Central memory CD8-positive, alpha-beta T cell (primary cell): Measurements from ENCODE around the gene GOLGA3.
"Not testable (repeated sequence)": the region's sequence is repeated elsewhere in the genome, so short reads cannot be mapped to it uniquely, and the experiment has no call there.

Experiments
- ATAC-seq: fragments of 150-1000 bp; cut with Tn5 transposase; replicated peaks from 2 replicates; pipeline ENCODE4 v1.10.0; 2022; ENCODE audit warnings: mild to moderate bottlenecking, moderate FRiP score, moderate number of reproducible peaks; ENCODE audit not compliant: poor library complexity, severe bottlenecking; ENCODE audit errors: extremely low read depth
- DNase-seq, 2 donors: peaks; one replicate each; pipeline ENCODE4 v3.0.0; 2021; ENCODE audit warnings: low spot score in 2 of 2
- H3K27ac Mint-ChIP-seq: one replicate; pipeline ENCODE4 v1.8.0; 2022; ENCODE audit warnings: low read depth, mild to moderate bottlenecking, moderate library complexity, mixed read lengths
- H3K27me3 Mint-ChIP-seq: one replicate; pipeline ENCODE4 v1.8.0; 2022; ENCODE audit warnings: mixed read lengths
- H3K36me3 Mint-ChIP-seq: one replicate; pipeline ENCODE4 v1.8.0; 2022; ENCODE audit warnings: mild to moderate bottlenecking, moderate library complexity, mixed read lengths; ENCODE audit not compliant: insufficient read depth
- H3K4me1 Mint-ChIP-seq: one replicate; pipeline ENCODE4 v1.8.0; 2022; ENCODE audit warnings: mixed read lengths
- H3K4me3 Mint-ChIP-seq: one replicate; pipeline ENCODE4 v1.8.0; 2022; ENCODE audit warnings: mild to moderate bottlenecking, moderate library complexity, mixed read lengths
- H3K9me3 Mint-ChIP-seq: one replicate; pipeline ENCODE4 v1.8.0; 2022; ENCODE audit warnings: mixed read lengths

The GOLGA3 gene

DNA sequence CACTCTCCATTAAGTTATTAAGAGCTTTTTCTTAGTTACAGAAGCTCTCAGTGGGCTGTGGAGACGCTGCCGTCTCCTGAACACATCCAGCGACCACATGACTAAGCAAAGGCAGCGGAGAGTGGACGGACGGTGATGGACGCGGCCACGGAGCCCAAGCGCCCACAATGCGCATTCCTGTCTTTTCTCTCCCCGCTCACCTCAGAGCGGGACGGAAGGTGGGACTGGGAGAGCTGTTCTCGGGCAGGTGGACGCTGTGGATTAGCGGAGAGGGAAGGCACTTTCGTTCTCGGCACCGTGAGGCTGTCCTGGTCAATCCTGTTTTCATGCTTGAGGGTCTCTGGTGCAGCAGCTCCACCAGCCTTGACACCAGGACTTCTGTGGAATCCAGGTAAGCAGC, 64.4 kb downstream of the GOLGA3 start:
- Mint-ChIP-seq H3K27ac (no peak overlapping the region), H3K9me3 (no peaks in the 10 kb centered on the region), H3K4me1 (peaks cover 26% of the 10 kb centered on the region), H3K36me3 (peaks cover 12% of the 10 kb centered on the region), H3K4me3 (no peak overlapping the region), H3K27me3 (no peaks in the 10 kb centered on the region)
- ATAC-seq = no peak
- DNase-seq = no peak

DNA sequence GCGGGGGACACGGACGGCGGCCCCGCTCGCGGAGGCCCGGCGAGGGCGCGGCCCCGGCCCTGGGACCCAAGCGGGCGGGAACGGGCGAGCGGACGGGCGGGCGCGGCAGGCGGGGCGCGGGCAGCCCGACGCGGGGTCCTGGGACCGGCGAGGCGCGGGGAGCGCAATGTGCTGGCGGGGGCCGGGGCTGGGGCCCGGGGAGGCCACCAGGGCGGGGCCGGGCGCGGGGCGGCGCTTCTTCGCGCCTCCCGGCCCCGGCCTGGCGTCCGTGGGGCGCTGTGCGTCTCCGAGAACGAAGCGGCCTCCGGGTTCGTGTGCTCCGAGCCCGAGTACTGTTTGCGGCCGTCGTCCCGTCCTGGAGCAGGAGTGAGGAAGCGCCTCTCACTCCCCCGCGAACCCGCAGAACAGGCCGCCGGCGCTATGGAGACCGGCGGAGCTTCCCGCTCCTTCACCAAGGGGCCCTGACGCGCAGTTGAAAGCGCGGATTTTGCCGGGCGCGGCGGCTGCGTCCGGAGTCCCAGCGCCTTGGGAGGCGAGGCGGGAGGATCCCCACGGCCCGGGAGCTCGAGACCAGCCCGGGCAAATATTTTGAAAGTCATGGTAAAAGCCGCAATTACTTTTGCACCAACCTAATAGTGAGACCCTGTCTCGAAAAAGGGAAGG, 66.6 kb downstream of the GOLGA3 start:
- peak overlapping the region; percentile 65 for H3K4me3 Mint-ChIP-seq
- peaks cover 14% of the 10 kb centered on the region for H3K4me1 Mint-ChIP-seq
- peak overlapping the region; percentile 61 for H3K27ac Mint-ChIP-seq

DNA sequence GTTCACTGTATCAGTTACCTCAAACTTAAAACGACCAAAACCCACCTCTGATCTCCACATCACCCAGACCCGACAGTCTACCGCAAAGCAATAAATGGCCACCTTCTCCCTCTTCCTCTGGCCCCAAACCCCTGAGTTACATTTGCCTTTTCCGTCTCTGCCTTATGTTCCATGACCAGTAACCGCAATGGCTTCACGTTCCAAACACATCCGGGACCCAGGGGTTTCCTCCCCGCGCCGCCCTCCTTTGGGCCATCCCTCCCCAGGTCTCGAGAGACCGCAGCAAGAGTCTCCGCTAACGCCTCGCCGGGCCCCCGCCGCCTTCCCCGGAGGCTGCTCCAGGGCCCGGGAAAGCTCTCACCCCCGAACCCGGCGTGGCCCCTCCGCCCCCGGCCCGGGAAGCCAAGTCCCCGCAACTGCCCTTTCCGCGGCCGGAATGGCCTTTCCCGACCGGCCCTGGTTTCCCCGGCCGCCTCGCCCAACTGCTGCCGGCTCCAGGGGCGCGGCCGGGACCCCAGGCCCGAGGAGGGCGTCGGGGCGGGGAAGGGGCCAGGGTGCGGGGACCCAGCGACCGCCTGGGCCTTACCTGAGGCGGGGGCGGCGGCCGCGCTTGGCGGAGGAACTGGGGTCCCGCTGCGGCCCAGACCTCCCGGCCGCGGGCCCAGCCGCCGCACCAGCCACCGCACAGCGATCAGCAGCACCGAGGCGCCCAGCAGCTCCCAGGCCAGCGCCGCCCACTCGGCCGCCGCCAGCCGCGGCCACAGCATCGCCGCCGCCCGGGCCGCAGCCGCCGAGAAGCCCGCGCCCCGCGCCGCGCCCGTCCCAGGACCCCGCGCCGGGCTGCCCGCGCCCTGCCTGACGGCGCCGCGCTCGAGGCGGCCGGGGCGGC, 67.4 kb downstream of the GOLGA3 start, which contains the start of gene ANKLE2:
ANKLE2 (minus strand) TSS at position 801 of the 889 bp plus-strand sequence; CDS start at position 767, 34 bp downstream.
- DNase-seq (peak in 1 of 2 donors; percentile 41), ATAC-seq (peak; percentile 49)
- Mint-ChIP-seq H3K27me3 (no peaks in the 10 kb centered on the region), H3K36me3 (peaks cover 25% of the 10 kb centered on the region), H3K4me3 (peak within 1 kb of the TSS; percentile 94), H3K27ac (peak within 1 kb of the TSS; percentile 96), H3K4me1 (peaks cover 14% of the 10 kb centered on the region), H3K9me3 (no peaks in the 10 kb centered on the region)

More for the DNA sequence above, 66.6 kb downstream of the GOLGA3 start:
- peak; percentile 88 for ATAC-seq
- H3K9me3 Mint-ChIP-seq = no peaks in the 10 kb centered on the region
- peaks cover 22% of the 10 kb centered on the region for H3K36me3 Mint-ChIP-seq
- H3K27me3 Mint-ChIP-seq = no peaks in the 10 kb centered on the region
- peak; percentile 71 to 75 for DNase-seq

DNA sequence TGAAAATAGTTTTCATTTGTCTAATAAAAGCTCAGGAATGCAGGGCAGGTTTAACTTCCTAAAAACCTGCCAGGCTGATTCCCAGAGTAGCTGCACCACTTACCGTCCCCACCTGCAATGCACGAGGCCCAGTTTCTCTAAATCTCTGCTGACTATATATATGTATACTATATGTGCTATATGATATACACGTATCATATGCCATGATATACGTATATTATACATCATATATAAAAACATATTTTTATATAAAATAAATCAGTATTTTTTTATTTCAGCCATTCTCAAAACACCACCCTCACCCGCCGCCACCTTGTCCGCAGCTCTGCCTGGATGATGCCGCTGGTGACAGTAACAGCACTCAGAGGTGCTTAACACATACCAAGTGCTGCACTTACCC, 69.3 kb downstream of the GOLGA3 start:
- Mint-ChIP-seq H3K27me3 (no peaks in the 10 kb centered on the region), H3K4me1 (peaks cover 14% of the 10 kb centered on the region), H3K27ac (no peak overlapping the region), H3K4me3 (peak overlapping the region; percentile 94), H3K36me3 (peaks cover 34% of the 10 kb centered on the region), H3K9me3 (no peaks in the 10 kb centered on the region)
- DNase-seq (no peak), ATAC-seq (no peak)

DNA sequence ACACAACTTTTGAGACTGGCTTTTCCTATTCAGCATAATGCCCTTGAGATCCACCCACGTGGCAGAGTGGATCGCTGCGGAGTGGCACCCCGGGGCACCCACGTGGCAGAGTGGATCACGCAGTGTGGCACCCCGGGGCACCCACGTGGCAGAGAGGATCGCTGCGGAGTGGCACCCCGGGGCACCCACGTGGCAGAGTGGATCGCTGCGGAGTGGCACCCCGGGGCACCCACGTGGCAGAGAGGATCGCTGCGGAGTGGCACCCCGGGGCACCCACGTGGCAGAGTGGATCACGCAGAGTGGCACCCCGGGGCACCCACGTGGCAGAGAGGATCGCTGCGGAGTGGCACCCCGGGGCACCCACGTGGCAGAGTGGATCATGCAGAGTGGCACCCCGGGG, 69.8 kb downstream of the GOLGA3 start:
- H3K27me3 Mint-ChIP-seq = not testable (repeated sequence)

DNA sequence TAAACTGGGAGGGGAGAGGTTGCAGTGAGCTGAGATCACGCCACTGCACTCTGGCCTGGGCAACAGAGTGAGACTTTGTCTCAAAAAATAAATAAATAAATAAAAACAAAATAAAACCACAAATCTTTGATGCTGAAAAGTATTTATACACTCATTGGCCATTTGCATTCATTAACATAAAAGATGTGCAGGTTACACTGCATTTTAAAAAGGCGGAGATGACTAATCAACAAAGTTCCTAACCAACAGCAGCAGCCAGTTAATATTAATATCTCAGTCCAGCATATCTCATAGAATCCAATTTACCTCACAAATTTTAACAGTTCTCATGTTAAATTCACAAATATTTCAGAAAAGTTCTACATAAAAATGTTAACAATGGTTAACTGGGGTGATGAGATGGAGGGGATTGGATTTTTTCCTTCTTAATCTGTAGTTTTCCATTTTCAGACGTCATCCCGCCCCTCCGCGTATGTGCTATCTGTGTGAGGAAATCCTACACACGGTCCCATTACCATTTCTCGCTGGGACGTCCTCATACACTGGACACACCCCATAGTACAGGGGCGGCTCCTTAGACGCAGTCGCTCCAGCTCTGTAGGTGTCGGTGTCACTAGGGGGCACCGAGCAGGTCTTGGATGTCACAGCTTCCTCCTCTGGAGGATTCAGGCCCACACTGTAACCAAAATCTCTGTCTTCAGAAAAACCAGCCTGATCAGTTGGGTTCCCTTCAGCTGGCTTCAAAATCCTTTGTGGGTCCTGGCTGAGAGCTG, 74.3 kb downstream of the GOLGA3 start:
- H3K27ac Mint-ChIP-seq = no peak overlapping the region
- H3K4me1 Mint-ChIP-seq = no peaks in the 10 kb centered on the region
- H3K36me3 Mint-ChIP-seq = peaks cover 53% of the 10 kb centered on the region
- H3K9me3 Mint-ChIP-seq = no peaks in the 10 kb centered on the region
- no peaks in the 10 kb centered on the region for H3K27me3 Mint-ChIP-seq
- H3K4me3 Mint-ChIP-seq = no peak overlapping the region
- no peak for DNase-seq
- ATAC-seq = no peak

More for the DNA sequence above, 69.8 kb downstream of the GOLGA3 start:
- Mint-ChIP-seq H3K4me1 (peaks cover 14% of the 10 kb centered on the region), H3K36me3 (peaks cover 38% of the 10 kb centered on the region)
- H3K4me3 Mint-ChIP-seq, H3K9me3 Mint-ChIP-seq, DNase-seq, H3K27ac Mint-ChIP-seq, ATAC-seq: not testable (repeated sequence)

DNA sequence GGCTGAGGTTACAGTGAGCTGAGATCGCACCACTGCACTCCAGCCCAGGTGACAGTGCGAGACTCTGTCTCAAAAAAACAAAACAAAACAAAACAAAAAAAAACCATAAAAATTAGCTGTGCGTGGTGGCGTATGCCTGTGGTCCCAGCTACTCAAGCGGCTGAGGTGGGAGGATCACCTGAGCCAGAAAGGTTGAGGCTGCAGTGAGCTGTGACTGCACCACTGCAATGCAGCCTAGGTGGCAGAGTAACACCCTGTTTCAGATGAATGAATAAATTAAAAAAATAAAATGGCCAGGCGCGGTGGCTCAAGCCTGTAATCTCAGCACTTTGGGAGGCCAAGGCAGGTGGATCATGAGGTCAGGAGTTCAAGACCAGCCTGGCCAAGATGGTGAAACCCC, 75.0 kb downstream of the GOLGA3 start:
- H3K27me3 Mint-ChIP-seq, ATAC-seq, H3K4me1 Mint-ChIP-seq, DNase-seq, H3K27ac Mint-ChIP-seq, H3K4me3 Mint-ChIP-seq, H3K9me3 Mint-ChIP-seq: not testable (repeated sequence)
- H3K36me3 Mint-ChIP-seq = peaks cover 58% of the 10 kb centered on the region

DNA sequence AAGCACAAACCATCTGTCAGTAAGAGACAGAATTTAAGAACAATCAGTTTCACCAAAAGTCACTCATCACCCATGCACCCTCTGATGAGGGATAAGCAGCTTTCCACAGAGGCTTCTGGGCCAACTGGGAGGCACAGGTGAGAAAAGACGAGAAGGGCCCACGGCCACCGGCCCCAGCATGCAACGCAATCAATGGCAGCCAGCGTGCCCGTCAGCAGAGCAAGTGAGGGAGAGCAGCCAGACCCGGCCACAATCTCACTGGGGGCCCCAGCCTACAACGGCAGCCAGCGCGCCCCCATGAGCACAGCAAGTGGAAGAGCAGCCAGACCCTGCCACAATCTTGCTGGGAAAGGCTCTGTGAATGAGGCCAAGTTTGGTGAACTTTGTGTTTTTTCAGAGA, 80.3 kb downstream of the GOLGA3 start:
- Mint-ChIP-seq H3K27me3 (no peaks in the 10 kb centered on the region), H3K27ac (no peak overlapping the region), H3K36me3 (peaks cover 57% of the 10 kb centered on the region), H3K4me3 (no peak overlapping the region), H3K4me1 (peaks cover 8% of the 10 kb centered on the region), H3K9me3 (no peaks in the 10 kb centered on the region)
- ATAC-seq (no peak), DNase-seq (no peak)

DNA sequence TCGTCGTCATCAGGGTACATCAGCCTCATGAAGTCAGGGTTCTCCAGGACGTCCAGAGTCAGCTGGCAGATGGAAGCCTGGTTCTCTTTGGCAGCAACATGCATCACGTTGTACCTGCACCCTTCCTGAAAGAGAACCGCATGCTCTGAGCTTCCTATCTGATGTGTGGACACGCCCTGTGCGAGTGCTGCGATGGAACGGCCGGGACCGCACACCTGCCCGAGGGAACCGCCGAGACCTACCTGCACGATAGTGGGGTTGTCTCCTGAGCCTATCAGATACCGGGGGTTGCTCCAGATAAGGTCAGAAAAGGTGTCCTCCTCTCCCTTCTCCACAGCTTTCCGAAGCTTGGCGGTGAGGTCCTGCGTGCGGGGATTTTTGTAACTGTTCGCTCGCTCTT, 80.8 kb downstream of the GOLGA3 start:
- Mint-ChIP-seq H3K4me3 (no peak overlapping the region), H3K4me1 (peaks cover 12% of the 10 kb centered on the region), H3K9me3 (no peaks in the 10 kb centered on the region), H3K36me3 (peaks cover 56% of the 10 kb centered on the region), H3K27me3 (no peaks in the 10 kb centered on the region), H3K27ac (no peak overlapping the region)
- ATAC-seq (no peak), DNase-seq (no peak)

DNA sequence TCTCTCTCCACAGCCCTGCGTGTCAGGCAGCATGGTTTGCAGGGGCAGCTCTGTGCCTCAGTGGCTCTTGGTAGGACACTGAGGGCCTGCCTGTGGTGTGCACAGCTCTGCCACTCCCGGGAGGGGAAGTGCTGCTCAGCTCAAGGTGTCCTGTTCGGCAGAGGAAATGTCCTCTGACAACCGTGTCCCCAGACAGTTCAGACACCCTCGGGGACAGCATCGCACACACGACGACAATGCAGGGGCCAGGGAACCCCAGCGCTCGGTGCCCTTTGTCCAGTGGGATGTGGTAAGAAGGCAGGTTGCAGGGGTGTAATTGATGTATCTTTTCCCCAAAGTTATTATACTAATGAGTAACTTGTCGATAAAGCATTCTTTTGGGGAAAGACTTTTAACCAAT, 81.3 kb downstream of the GOLGA3 start:
- DNase-seq = no peak
- Mint-ChIP-seq H3K4me3 (no peak overlapping the region), H3K4me1 (peaks cover 17% of the 10 kb centered on the region), H3K36me3 (peaks cover 55% of the 10 kb centered on the region), H3K27me3 (no peaks in the 10 kb centered on the region), H3K9me3 (no peaks in the 10 kb centered on the region), H3K27ac (peak overlapping the region; percentile 57)
- ATAC-seq = no peak

DNA sequence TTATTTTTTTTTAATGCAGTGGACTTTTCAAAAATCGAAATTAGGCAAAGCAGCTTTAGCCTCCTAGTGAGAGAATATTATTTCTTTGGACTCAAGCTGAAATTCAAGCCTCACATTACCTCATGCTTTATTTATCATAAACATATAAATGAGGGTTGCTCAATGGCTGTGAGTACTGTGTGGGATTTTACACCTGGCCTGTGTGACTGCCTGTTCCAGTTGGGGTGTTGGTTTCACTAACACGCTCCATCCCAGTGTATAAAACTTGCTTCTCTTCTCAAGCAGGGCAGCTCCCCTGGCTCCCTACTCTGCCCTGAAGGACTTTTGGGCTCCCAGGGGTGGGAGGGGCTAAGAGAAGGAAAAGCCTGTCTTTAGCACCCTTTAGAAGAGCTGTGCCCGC, 82.1 kb downstream of the GOLGA3 start:
- ATAC-seq = no peak
- Mint-ChIP-seq H3K4me1 (peaks cover 18% of the 10 kb centered on the region), H3K27ac (no peak overlapping the region), H3K4me3 (no peak overlapping the region), H3K9me3 (no peaks in the 10 kb centered on the region), H3K36me3 (peaks cover 56% of the 10 kb centered on the region), H3K27me3 (no peaks in the 10 kb centered on the region)
- no peak for DNase-seq

DNA sequence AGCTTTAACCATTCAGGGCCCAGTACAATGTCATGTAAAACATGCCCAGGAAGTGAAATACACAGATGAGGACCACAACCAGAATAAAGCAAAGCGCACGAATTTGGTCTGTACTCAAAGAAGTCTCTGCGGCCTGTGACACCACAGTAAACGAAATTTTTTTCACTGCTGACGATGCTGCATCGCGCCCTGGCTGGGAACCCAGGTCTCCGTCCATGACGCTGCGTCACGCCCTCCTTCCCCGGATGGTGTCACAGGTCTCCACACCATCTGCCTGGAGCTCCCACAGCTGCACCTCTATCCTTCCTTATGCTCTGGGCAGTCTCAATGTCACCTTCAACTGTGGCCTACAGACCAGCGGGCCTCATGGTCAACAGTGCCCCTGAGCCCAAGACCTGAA, 84.8 kb downstream of the GOLGA3 start:
- H3K9me3 Mint-ChIP-seq = no peaks in the 10 kb centered on the region
- H3K36me3 Mint-ChIP-seq = peaks cover 58% of the 10 kb centered on the region
- peaks cover 18% of the 10 kb centered on the region for H3K4me1 Mint-ChIP-seq
- ATAC-seq (no peak), DNase-seq (no peak)
- H3K27ac Mint-ChIP-seq = peak overlapping the region; percentile 20
- no peaks in the 10 kb centered on the region for H3K27me3 Mint-ChIP-seq
- no peak overlapping the region for H3K4me3 Mint-ChIP-seq
